SU-DHL-6 (cell line): ENCODE data around the gene GRB10.

Experiments used
- EZH2phosphoT487 ChIP-seq: fragments of 200-600 bp; sonication (generic), shearing (Covaris generic); conservative IDR thresholded peaks from 2 replicates; pipeline ENCODE4 v1.6.1; 2018; ENCODE audit warnings: mild to moderate bottlenecking, antibody characterized with exemption, low read length, moderate library complexity, mixed read lengths
- TF ChIP-seq, protein P1 (sequence below): fragments of 200-600 bp; sonication (generic); IDR thresholded peaks from one replicate; pipeline ENCODE4 v1.5.1; 2017; ENCODE audit warnings: antibody characterized with exemption, mild to moderate bottlenecking, low read length, moderate library complexity; ENCODE audit not compliant: insufficient read depth, poor library complexity, severe bottlenecking

GRCh38 chr7:50674896-50675835 is 107.5 kb downstream of the GRB10 start:
- TF ChIP-seq, protein P1, sequence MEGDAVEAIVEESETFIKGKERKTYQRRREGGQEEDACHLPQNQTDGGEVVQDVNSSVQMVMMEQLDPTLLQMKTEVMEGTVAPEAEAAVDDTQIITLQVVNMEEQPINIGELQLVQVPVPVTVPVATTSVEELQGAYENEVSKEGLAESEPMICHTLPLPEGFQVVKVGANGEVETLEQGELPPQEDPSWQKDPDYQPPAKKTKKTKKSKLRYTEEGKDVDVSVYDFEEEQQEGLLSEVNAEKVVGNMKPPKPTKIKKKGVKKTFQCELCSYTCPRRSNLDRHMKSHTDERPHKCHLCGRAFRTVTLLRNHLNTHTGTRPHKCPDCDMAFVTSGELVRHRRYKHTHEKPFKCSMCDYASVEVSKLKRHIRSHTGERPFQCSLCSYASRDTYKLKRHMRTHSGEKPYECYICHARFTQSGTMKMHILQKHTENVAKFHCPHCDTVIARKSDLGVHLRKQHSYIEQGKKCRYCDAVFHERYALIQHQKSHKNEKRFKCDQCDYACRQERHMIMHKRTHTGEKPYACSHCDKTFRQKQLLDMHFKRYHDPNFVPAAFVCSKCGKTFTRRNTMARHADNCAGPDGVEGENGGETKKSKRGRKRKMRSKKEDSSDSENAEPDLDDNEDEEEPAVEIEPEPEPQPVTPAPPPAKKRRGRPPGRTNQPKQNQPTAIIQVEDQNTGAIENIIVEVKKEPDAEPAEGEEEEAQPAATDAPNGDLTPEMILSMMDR: no peak
- TF ChIP-seq EZH2phosphoT487: no peak
